Putamen (tissue), 1 donor: ENCODE data around the gene PDXP.
"Not testable (repeated sequence)": the region's sequence is repeated elsewhere in the genome, so short reads cannot be mapped to it uniquely, and the experiment has no call there.

Experiments used
- DNase-seq: peaks from one replicate; pipeline ENCODE4 v3.0.0-alpha.2; 2016; ENCODE audit warnings: low spot score

Gene PDXP, protein sequence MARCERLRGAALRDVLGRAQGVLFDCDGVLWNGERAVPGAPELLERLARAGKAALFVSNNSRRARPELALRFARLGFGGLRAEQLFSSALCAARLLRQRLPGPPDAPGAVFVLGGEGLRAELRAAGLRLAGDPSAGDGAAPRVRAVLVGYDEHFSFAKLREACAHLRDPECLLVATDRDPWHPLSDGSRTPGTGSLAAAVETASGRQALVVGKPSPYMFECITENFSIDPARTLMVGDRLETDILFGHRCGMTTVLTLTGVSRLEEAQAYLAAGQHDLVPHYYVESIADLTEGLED

DNA sequence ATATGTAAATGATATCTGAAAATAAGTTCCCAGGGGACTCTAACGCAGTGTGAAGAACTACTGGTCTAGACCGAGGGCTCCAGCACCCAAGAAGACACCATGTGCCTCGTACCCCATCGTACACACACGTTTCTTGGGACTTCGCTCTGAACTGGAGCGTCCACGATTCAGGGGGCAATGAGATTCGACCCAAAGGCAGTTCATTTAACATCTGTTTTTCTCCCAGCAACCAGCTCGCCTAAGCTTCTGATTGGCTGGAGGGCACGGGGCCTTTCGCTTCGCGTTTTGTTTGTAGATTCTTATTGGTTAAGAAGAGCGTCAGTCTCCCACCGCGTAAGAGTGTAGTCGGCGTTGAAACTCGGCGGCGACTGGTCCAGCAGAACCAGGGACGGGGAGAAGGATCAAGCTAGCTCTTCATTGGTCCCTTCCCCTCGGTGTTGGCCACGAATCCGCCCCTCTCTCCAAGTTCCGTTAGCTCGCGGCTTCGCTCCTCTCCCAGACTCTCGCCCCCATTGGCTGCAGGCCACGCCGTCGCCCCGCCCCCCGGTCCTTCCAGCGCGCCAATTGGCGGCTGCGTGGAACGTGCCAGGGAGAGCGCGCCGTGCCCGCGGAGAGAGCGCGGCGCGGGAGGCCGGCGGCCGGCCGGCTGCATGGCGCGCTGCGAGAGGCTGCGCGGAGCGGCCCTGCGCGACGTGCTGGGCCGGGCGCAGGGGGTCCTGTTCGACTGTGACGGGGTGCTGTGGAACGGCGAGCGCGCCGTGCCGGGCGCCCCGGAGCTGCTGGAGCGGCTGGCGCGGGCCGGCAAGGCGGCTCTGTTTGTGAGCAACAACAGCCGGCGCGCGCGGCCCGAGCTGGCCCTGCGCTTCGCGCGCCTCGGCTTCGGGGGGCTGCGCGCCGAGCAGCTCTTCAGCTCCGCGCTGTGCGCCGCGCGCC is at the start of gene PDXP:
Gene PDXP, plus strand, starts transcription at position 591 of the 933 bp plus-strand sequence. Its CDS starts 60 bp downstream, at position 651.
- DNase-seq: peak; percentile 100

DNA sequence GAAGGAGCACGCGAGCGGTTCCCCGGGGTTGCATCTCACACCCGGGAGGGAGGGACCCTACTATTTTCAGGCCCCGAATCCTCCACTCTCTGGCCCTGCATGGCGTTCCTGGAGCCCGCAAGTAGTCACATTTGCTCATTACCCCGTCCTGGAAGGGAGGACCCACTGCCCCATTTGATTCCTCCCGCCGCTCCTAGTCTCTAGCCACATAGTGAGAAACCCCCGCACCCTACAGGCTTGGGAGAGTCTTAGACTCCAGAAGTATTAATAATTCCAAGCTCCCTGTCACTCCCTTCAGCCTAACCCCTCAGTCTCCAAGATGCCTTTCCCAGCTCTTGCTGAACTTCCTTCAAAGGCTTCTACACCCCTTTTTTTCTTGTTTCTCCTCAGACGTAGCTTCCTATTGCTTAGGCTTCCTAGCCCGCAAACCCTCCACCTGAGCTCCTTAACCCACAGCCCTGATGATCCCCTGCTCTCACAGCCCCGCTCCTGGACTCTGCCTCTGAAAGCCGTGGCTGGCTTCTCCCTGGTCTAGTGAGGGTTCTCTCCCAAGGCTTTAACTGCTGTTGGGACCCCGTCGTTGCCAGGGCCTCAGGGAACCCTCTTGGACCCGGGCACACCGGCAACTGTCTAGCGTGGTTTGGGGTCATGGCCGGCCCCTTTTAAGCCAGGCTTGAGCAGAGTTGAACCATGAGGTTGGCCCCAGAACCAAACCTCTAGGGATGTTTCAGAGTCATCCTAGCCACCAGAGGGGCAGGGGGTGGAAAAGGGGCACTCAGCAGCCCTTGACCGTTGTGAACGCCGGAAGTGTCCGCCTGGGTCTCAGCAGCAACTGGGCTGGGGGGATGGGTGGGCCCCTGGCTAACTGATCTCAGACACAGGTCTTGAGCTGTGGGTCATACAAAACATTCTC is 49.0 kb upstream of the PDXP start:
- no peak for DNase-seq

DNA sequence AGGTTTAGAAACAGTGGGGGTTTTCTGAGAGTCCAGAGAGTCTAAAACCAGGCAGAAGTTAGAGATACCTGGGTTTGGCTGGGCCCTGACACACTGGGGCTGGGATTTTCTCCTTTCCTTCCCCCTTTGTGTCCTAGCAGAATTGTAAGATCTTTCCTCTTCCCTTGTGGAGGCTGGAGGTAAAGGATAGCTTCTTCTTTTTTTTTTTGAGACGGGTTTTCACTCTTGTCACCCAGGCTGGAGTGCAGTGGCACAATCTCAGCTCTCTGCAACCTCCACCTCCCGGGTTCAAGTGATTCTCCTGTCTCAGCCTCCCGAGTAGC is 48.4 kb upstream of the PDXP start:
- not testable (repeated sequence) for DNase-seq

DNA sequence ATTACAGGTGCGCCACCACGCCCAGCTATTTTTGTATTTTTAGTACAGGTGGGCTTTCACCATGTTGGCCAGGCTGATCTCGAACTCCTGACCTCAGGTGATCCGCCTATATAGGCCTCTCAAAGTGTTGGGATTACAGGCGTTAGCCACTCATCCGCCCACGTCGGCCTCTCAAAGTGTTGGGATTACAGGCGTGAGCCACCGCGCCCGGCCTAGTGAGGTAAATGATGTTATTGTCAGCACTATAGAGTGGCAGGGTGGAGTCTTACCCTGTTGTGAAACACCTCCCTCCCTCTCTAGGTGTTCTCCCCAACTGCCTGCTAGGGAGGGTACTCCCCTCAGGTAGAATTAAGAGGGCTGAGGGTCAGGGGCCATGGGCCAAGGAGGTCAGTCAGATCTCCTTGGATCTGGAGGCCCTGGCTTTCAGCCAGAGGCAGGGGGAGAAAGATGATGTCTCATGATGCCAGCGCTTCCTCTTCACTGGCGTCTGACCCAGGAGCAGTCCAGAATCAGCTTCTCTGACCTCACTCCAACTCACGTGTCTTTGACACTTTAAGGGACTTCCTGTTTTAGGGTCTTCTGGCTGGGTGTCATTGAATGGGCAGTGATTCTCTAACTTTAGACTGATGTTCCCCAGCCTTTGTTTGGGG is 47.9 kb upstream of the PDXP start:
- DNase-seq: no peak

DNA sequence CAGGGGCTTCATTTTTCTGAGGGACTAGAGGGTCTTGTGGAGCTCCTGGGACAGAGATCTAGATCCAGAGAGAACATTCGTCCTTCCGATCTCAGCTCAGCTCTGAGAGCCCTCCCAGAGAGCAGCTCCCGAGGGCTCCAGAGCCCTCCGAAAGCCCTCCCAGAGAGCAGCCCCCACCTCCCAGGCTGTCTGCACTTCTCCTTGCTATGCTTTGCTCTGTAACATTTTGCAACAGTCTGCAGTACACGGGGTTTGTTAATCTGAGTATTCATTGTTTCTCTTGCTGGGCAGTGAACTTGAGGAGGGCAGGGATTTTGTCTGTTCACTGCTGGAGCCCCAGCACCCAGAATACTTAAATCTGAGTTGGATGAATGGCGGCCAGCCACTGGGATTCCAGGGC is 47.3 kb upstream of the PDXP start:
- no peak for DNase-seq

DNA sequence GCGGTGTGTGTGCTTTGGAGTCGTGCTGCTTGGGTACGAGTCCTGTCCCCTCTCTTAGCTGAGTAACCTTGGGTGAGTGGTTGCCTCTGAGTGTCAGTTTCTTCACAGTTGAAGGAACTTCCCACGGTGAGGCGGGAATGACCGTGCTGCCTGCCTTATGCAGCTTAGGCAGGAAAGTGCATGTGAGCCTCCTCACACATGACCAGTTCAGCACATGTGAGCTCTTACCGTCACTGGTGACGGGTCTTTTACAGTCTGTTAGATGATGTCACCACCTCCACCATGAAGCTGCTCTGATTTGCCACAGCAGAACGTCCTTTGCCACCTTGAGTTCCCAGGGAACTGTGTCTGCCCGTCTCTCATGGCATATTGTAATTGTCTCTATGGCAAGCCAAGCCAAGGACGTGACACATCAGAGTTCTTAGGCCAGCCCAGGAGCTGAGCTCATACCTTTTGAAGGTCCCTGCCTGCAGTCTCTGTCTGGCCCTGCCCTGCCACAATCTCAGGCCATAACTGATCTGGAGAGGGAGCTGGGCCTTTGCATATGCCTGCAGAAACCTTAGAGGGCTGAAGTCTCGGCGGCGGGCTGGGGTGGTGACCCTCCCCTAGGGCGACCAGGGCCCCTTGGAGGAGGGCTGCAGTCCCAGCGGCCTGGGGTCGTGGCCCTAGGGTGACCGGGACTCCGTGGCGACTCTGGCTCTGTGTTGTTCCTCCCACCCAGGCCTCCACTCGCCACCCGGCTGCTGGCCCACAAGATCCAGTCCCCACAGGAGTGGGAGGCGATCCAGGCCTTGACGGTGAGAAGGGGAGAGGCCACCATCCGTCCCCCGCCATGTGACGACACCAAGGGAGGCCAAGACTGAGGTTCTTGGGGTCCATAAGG is 42.1 kb upstream of the PDXP start:
- no peak for DNase-seq

DNA sequence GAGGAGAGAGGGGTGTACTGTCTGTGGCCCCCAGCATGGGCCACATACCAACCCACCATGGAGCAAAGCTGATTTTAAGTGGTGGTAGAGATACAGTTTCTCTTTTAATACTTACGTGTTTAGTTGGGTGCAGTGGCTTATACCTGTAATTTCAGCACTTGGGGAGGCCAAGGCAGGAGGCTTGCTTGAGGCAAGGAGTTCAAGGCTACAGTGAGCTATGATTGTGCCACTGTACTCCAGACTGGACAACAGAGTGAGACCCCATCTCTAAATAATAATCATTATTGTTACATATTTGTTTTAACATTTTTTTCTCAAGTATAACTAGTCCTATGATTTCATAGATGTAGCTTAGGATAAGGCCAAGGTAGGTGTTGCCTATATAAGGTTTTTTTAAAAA is 41.1 kb upstream of the PDXP start:
- no peak for DNase-seq

DNA sequence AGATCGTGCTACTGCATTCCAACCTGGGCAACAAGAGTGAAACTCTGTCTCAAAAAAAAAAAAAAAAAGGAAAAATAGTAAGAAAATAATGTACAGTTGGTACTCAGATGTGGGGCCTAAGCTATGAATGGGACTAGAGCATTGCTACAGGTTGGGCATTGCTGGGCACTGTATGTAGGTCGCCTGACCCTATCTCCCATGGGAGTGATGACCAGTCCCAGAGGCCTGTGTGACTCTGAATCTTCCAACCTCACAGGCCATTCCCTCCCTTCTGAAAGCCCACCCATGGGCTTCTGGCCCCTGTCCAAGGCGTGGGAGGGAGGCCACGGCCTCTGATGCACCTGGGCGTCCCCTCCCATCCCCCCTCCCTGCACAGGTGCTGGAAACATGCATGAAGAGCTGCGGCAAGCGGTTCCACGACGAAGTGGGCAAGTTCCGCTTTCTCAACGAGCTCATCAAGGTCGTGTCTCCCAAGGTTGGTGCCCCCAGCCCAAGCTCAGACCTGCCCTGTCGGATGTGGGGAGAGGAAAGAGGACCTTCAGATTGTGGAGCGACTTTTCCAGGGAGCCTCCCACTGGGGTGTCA is 40.4 kb upstream of the PDXP start:
- DNase-seq: no peak

DNA sequence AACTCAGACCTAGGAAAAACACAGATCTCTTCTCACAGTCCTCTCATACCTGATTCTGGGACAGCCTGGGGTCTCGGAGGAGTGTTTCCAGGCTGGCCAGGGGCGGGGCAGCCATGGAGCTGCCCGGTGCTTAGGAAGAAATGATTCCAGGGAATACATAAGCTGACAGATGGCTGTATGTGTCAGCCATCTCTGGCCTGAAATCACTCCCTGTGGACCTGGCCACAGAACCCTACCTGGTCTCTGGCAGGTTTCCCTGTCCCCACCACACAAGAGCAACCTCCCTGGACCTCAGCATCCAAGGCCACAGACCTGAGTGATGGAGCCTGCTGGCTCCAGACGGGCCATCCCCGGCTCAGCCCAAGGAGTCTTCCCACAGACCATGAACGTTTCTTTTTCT is 39.8 kb upstream of the PDXP start:
- DNase-seq: no peak

DNA sequence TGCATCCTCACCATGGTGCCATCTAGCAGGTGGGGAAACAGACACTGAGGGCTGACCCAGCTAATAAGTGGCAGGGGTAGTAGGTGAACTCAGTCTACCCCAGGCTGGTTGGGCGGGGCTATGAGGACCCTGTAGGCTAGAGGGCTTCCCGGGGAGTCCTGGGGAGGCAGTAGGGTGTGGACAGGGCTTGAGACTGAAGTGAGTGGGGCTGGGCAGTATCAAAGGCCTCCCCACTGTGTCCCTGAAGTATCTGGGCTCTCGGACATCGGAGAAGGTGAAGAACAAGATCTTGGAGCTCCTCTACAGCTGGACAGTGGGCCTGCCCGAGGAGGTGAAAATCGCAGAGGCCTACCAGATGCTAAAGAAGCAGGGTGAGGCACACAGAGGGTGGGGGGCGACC is 38.5 kb upstream of the PDXP start:
- no peak for DNase-seq

DNA sequence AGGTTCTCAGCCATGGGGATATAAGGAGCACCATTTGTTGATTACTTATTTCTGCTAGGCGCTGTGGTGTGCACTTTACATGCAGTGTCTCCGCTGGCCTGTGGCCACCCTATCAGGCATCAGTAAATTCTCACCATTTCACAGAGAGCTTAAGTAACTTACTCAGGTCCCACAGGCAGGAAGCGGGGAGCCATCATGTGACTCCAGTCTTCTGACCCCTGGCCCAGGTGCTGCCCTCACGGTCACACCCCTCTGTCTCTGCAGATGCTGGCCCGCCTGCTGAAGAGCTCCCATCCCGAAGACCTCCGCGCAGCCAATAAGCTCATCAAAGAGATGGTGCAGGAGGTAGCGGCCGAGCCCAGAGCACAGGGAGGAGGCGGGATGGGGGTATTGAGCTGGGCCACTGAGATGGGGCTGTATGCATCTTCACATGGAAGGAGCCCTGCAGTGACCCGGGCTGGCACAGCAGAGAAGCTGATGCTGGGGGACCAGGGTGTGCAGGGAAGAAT is 37.1 kb upstream of the PDXP start:
- DNase-seq: no peak

DNA sequence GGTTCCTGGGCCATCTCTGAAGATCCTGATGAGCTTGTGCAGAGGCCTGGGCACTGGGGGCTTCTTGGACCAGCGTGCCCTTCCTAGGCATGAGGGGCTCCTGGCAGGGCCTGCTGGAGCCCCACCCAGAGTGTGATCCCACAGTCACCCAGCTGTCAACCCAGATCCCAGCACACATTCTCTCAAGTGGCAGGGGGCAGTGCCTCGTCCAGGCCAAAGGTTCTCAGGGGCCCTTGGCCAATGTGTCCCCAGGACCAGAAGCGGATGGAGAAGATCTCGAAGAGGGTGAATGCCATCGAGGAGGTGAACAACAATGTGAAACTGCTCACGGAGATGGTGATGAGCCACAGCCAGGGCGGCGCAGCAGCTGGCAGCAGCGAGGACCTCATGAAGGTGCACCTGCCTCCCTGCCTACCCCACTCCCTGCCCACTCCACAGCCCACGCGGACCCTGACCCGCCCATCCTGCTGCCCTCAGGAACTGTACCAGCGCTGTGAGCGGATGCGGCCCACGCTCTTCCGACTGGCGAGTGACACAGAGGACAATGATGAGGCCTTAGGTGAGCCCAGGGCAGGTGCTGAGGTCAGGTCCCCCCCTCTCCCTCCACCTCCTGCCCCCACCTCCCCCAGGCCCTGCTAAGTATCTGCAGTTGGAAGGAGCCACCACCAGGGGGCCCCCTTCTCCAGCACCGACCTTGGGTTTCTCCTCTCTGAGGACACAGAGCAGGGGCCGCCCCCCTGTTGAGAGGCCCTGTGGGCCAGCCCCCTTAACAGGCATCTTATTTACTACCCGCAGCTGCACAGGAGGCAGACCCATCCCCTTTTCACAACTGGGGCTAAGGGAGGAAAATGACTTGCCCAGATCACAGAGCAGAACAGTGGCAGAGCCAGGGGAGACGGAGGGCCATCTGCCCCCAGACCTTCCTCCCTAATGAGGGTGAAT is 35.2 kb upstream of the PDXP start:
- DNase-seq: no peak

DNA sequence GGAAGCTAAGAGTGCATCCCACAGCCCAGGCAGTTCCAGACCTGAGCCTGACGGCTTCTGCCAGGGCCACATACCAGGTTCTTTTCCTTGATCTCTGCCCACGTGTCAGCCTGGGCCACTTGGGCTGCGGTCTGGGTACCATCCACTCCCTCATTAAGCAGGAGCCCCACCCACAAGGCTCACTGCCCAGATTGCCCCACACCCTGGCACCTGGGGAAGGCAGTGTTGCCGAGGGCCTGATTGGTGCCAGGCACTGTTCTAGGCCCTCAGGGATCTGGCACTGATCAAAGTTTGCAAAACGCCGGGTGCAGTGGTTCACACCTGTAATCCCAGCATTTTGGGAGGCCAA is 34.5 kb upstream of the PDXP start:
- no peak for DNase-seq

DNA sequence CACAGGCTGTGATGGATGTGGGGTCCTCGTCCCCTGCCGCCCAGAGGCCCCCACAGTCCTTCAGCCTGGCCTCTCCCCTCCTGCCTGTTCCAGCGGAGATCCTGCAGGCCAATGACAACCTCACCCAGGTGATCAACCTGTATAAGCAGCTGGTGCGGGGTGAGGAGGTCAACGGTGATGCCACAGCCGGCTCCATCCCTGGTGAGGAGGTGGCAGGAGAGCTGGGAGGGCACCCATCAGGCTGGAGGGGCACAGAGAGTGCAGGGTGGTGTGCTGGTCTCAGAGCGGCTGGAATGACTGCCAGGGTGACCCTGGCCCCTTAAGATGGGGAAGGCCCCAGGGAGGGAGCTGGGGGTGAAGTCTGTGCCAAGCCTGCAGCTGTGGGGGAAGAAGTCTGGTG is 33.6 kb upstream of the PDXP start:
- DNase-seq: no peak

DNA sequence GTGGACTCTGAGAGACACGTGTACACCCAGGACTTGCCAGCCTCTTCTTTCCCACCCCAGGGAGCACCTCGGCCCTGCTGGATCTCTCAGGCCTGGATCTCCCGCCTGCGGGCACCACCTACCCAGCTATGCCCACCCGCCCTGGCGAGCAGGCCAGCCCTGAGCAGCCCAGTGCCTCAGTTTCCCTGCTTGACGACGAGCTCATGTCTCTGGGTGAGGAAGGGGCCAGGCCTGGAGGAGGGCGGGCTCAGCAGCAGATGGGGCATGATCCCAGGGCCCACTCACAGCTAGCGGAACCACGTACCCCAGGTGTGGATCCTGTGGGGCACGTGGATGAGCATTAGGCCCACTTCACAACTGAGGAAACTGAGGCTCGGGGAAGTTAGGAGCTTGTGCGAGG is 32.8 kb upstream of the PDXP start:
- DNase-seq: no peak

DNA sequence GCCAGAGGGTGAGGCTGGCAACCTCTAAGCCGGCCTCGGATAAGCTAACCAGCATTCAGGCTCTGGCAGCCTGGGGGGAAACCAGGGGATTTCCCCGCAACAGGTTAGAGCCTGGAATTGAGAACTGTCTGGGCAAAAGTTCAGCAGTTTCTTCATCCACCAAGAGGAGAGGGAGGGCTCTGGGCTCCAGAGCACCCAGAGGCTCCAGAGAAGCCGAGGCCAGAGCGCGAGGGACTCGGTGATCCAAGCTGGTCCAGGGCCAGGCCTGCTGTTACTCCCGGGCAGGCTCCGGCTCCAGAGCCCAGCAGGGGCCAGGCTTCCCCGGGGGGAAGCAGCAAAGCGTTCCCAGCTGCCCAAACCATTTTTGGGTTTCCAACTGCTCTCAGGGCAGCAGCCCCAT is 32.4 kb upstream of the PDXP start:
- DNase-seq: no peak

DNA sequence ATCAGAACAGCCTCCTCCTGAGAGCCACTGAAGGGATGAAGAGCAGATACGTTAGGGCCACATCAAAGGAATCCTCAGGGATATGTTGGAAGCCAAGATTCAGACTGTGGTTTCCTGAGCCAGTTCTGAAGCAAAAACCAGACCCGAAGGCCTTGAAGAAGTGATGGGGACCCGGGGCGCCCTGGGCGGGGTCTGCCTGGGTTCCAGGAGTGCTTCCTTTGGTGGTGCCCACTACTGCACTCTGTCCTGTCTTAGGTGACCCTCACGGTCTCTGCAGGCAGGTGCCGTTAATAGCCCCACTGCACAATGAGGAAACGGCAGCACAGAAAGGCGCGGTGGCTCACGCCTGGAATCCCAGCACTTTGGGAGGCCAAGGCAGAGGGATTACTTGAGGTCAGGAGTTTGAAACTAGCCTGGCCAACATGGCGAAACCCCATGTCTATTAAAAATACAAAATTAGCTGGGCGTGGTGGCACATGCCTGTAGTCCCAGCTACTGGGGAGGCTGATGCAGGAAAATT is 31.9 kb upstream of the PDXP start:
- DNase-seq: no peak

DNA sequence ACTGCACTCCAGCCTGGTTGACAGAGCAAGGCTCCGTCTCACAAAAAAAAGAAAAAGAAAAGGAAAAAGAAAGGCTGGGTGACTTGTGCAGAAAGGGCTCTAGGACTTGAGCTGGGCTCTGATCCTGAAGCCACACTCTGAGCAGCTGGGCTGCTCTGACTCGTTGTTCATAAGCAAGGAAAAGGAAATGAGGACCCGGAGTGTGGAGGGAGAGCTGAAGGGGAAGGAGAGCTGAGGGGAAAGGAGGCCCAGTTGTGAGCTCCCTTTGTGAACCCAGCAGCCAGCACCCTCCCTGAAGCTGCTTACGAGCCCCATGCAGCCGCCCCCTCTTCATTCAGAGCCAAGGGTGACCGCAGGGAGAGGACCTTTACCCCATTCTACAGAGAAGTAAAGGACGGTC is 31.4 kb upstream of the PDXP start:
- no peak for DNase-seq

DNA sequence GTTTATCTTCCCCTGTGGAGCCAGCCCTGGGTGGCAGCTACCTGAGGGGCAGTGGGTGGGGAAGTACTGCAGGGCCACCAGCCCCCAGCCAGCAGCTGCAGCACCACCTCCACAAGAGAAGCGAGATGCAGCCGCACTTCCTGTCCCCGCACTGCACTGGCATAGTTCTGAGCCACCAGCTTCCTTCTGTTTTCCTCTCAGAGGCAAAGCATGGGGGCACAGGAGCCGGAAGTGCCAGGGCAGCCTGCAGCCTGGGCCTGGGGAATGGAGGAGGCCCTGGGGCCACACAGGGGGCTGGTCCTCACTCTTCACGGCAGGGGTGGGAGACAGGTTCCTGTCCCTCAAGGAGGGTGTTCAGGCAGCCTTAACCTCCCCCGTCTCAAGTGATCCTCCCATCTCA is 31.0 kb upstream of the PDXP start:
- DNase-seq: no peak
